K562 (cell line): ENCODE results near the gene PTPRG. TPM values are rescaled to one million over a fixed set of nuclear protein-coding genes. Genes with fewer than 3 reads are reported as not detected.

Experiments
- ATAC-seq: fragments of 200-7000 bp; cut with Tn5 transposase; 3 replicates; pipeline ENCODE4 v1.9.1; 2020; ENCODE audit warnings: moderate library complexity
- BruUV-seq: library from RNA; stranded (reverse); fragments of 400-500 nt; replicated peaks from 2 replicates; lab custom pipeline; 2021; lab: Mats Ljungman, UMichigan
- CTCF ChIA-PET: fragments of 300-600 bp; formaldehyde crosslinking; extraction: SDS; loops from one replicate; lab custom pipeline; 2021; ENCODE audit warnings: low intra/inter-chr PET ratio; lab: Yijun Ruan, JAX
- POLR2A ChIA-PET: fragments of 300-600, 350-650 bp; sonication (Branson Sonifier 250); formaldehyde crosslinking; extraction: SDS; loops from one replicate; lab custom pipeline; 2021; ENCODE audit warnings: antibody characterized with exemption, inconsistent platforms; lab: Yijun Ruan, JAX
- DNase-seq, 4 experiments: peaks; one replicate each; pipeline versions ENCODE4 v3.0.0 to v3.0.0-alpha.2; 2011 to 2018; ENCODE audit warnings: low spot score in 3 of 4, mixed read lengths in 3 of 4; ENCODE audit errors: extremely low read depth in 1 of 4
- FAIRE-seq: peaks from 2 replicates; lab custom pipeline; 2011; peaks lifted over from hg19 to GRCh38; lab: Jason Lieb, UNC
- H2AFZ ChIP-seq: 2 replicates; pipeline ENCODE4 v1.6.0; 2011; ENCODE audit warnings: low read depth, low read length, control low read depth, inconsistent platforms
- H3K27ac ChIP-seq: fragments of 200-600 bp; 3 replicates; pipeline ENCODE4 v1.8.0; 2011; ENCODE audit warnings: low read depth, mild to moderate bottlenecking, control low read depth, inconsistent platforms, low read length, moderate library complexity, mixed read lengths; ENCODE audit errors: extremely low read depth
- H3K27me3 ChIP-seq, 2 experiments: fragments of 300-600 bp in 1 of 2; 2 replicates in 1 of 2; 3 replicates in 1 of 2; pipeline versions ENCODE4 v1.6.0 to v1.8.0; 2011; ENCODE audit warnings: inconsistent platforms in 2 of 2, low read length in 2 of 2, mild to moderate bottlenecking in 1 of 2, mixed read lengths in 1 of 2, moderate library complexity in 1 of 2; ENCODE audit not compliant: control insufficient read depth in 2 of 2, insufficient read depth in 2 of 2
- H3K36me3 ChIP-seq: fragments of 300-600 bp; 3 replicates; pipeline ENCODE4 v1.8.0; 2011; ENCODE audit warnings: mild to moderate bottlenecking, low read length, inconsistent platforms; ENCODE audit not compliant: control insufficient read depth, insufficient read depth
- H3K4me1 ChIP-seq, 2 experiments: fragments of 200-600 bp in 1 of 2; replicated peaks in 1 of 2; 2 replicates in 1 of 2; 3 replicates in 1 of 2; pipeline versions ENCODE4 v1.5.1 to v1.8.0; 2011; ENCODE audit warnings: inconsistent platforms in 2 of 2, low read length in 2 of 2, mild to moderate bottlenecking in 1 of 2, mixed read lengths in 1 of 2, moderate library complexity in 1 of 2; ENCODE audit not compliant: control insufficient read depth in 2 of 2, insufficient read depth in 2 of 2
- H3K4me2 ChIP-seq: 2 replicates; pipeline ENCODE4 v1.6.1; 2011; ENCODE audit warnings: low read length, control low read depth, inconsistent platforms, mixed read lengths; ENCODE audit not compliant: insufficient read depth
- H3K4me3 ChIP-seq: fragments of 200-600 bp; sonication (generic), shearing (Covaris generic); 2 replicates; pipeline ENCODE4 v1.5.1; 2016; ENCODE audit warnings: control low read depth, inconsistent platforms
- H3K79me2 ChIP-seq: fragments of 200-600 bp; 3 replicates; pipeline ENCODE4 v1.8.0; 2011; ENCODE audit warnings: low read length, inconsistent platforms; ENCODE audit not compliant: control insufficient read depth, insufficient read depth
- H3K9ac ChIP-seq, 2 experiments: 2 replicates each; pipeline versions ENCODE4 v1.6.0 to v1.6.1; 2011; ENCODE audit warnings: low read depth in 2 of 2, low read length in 2 of 2, control low read depth in 1 of 2, inconsistent platforms in 1 of 2, mild to moderate bottlenecking in 1 of 2, mixed read lengths in 1 of 2; ENCODE audit not compliant: insufficient read depth in 1 of 2
- H3K9me1 ChIP-seq: one replicate; pipeline ENCODE4 v1.6.0; 2011; ENCODE audit warnings: inconsistent platforms, mild to moderate bottlenecking, low read length, moderate library complexity; ENCODE audit not compliant: control insufficient read depth, insufficient read depth
- H3K9me3 ChIP-seq: replicated peaks from 2 replicates; pipeline ENCODE4 v1.5.1; 2011; ENCODE audit warnings: low read depth, low read length, inconsistent platforms; ENCODE audit not compliant: control insufficient read depth, insufficient read depth
- H4K20me1 ChIP-seq: replicated peaks from 2 replicates; pipeline ENCODE4 v1.6.1; 2011; ENCODE audit warnings: low read length, inconsistent platforms, mixed read lengths; ENCODE audit not compliant: control insufficient read depth, insufficient read depth
- ARNT ChIP-seq, 2 experiments: fragments of 450-650 bp; IDR thresholded peaks; 2 replicates each; pipeline ENCODE4 v1.6.1; 2016; ENCODE audit warnings: mild to moderate bottlenecking in 1 of 2
- CREBBP ChIP-seq: IDR thresholded peaks from one replicate; pipeline ENCODE4 v1.6.1; 2012; ENCODE audit warnings: low read depth, mild to moderate bottlenecking, control low read depth, inconsistent platforms, low read length
- CSDE1 ChIP-seq, 2 experiments: fragments of 450-650 bp; IDR thresholded peaks; 2 replicates each; pipeline ENCODE4 v1.6.1; 2016; ENCODE audit warnings: mild to moderate bottlenecking in 1 of 2
- HINFP ChIP-seq: fragments of 450-650 bp; conservative IDR thresholded peaks from 2 replicates; pipeline ENCODE4 v1.6.1; 2016; ENCODE audit warnings: missing genetic modification characterization, low read depth, mild to moderate bottlenecking, control low read depth, missing compliant biosample characterization
- MYBL2 ChIP-seq, 2 experiments: fragments of 450-650 bp in 1 of 2; sonication (generic) in 1 of 2; formaldehyde crosslinking in 1 of 2; IDR thresholded peaks; 2 replicates each; pipeline versions ENCODE4 v1.6.1 to v1.8.1; 2017 to 2022; ENCODE audit warnings: borderline replicate concordance in 1 of 2, inconsistent platforms in 1 of 2, low read depth in 1 of 2, mild to moderate bottlenecking in 1 of 2, missing genetic modification reagents in 1 of 2, moderate library complexity in 1 of 2
- NBN ChIP-seq: fragments of 450-650 bp; IDR thresholded peaks from 2 replicates; pipeline ENCODE4 v1.6.1; 2016; ENCODE audit warnings: low read depth, mild to moderate bottlenecking
- PATZ1 ChIP-seq: fragments of 250-450 bp; sonication (Bioruptor Pico); IDR thresholded peaks from 2 replicates; pipeline ENCODE4 v1.5.0; 2020; ENCODE audit warnings: mild to moderate bottlenecking, borderline replicate concordance
- PHF8 ChIP-seq: fragments of 200-600 bp; sonication (generic); IDR thresholded peaks from 2 replicates; pipeline ENCODE4 v1.6.1; 2012; ENCODE audit warnings: mixed run types, mild to moderate bottlenecking, inconsistent platforms, low read length, moderate library complexity, borderline replicate concordance
- PTTG1 ChIP-seq: fragments of 450-650 bp; IDR thresholded peaks from 2 replicates; pipeline ENCODE4 v1.6.1; 2016; ENCODE audit warnings: low read depth, mild to moderate bottlenecking, missing genetic modification characterization, missing compliant biosample characterization
- RFX7 ChIP-seq: fragments of 250-450 bp; sonication (Bioruptor Pico); IDR thresholded peaks from 2 replicates; pipeline ENCODE4 v1.5.1; 2021; ENCODE audit warnings: mild to moderate bottlenecking
- SRSF3 ChIP-seq: fragments of 200-400 bp; formaldehyde crosslinking; IDR thresholded peaks from 2 replicates; pipeline ENCODE4 v1.6.1; 2016; ENCODE audit warnings: mild to moderate bottlenecking, low read length, moderate library complexity; ENCODE audit not compliant: insufficient read depth
- TAF1 ChIP-seq: IDR thresholded peaks from 2 replicates; pipeline ENCODE4 v1.6.1; 2011; ENCODE audit warnings: mild to moderate bottlenecking, low read length, moderate library complexity; ENCODE audit not compliant: insufficient read depth, control insufficient read depth, severe bottlenecking; ENCODE audit errors: extremely low read depth
- TAF7 ChIP-seq: fragments of 450-650 bp; IDR thresholded peaks from 2 replicates; pipeline ENCODE4 v1.6.1; 2016; ENCODE audit warnings: missing genetic modification characterization, missing compliant biosample characterization
- TGIF2 ChIP-seq: sonication (generic); formaldehyde crosslinking; IDR thresholded peaks from 2 replicates; pipeline ENCODE4 v1.8.1; 2022; ENCODE audit warnings: mild to moderate bottlenecking, missing genetic modification reagents, moderate library complexity
- ZKSCAN1 ChIP-seq: fragments of 150-350 bp; IDR thresholded peaks from 2 replicates; pipeline ENCODE4 v1.6.1; 2016; ENCODE audit warnings: low read depth, low read length
- ZNF511 ChIP-seq: sonication (generic); formaldehyde crosslinking; IDR thresholded peaks from 2 replicates; pipeline ENCODE4 v1.8.0; 2022; ENCODE audit warnings: mild to moderate bottlenecking, missing genetic modification reagents
- ZNF655 ChIP-seq: fragments of 250-450 bp; sonication (Bioruptor Pico); IDR thresholded peaks from 2 replicates; pipeline ENCODE4 v1.5.0; 2021
- WGBS: fragments of 100-300 bp; shearing (Covaris generic); methylation state at CpG from one replicate; pipeline ENCODE4 v1.1.6; 2016; ENCODE audit warnings: low coverage, mixed read lengths; ENCODE audit not compliant: insufficient coverage; ENCODE audit errors: missing lambda C conversion rate; 5-methylcytosine and 5-hydroxymethylcytosine counted together
- in situ Hi-C: fragments of 300-500 bp; cut with MboI; formaldehyde crosslinking; loops from 4 replicates; pipeline ENCODE4 v1.15.0; 2018; ENCODE audit warnings: inconsistent platforms, mixed read lengths
- intact Hi-C: fragments of 100-400 bp; cut with micrococcal nuclease; formaldehyde crosslinking; loops from 2 replicates; pipeline ENCODE4 v1.14.2; 2022
- polyA plus RNA-seq, 8 experiments: library from polyadenylated mRNA; depleted of rRNA in 4 of 8; stranded (reverse) in 5 of 8; unstranded in 3 of 8; fragments of >200 nt; fragmentation: Nextera tagmentation in 2 of 8; fragmentation: Illumina TruSeq in 1 of 8; extraction: Ambion mirVana in 2 of 8; extraction: Trizol in 1 of 8; gene quantifications; 2 replicates each; pipeline versions ENCODE4 v1.2.1 to v1.2.3, GENCODE V29; 2011 to 2014; ENCODE audit warnings: inconsistent platforms in 1 of 8, missing spikeins in 1 of 8
- total RNA-seq, 7 experiments: library from RNA; depleted of rRNA in 6 of 7; stranded (reverse); fragments of >200 nt in 6 of 7; fragmentation: Illumina TruSeq in 2 of 7; extraction: Trizol in 2 of 7; gene quantifications; 2 replicates each; pipeline versions ENCODE4 v1.2.1 to v1.2.3, GENCODE V29; 2011 to 2021; ENCODE audit warnings: low replicate concordance in 1 of 7

Gene PTPRG
- total and polyA plus RNA-seq, 9 of the 15 experiments (the other 6 are each of a cell fraction or from before 2014, with no cell fraction given) = 0.16 TPM; not detected in 8

GRCh38 chr3:61929617-61930016 lies 368.2 kb downstream of the PTPRG start:
- Histone ChIP-seq H3K9me3 (no peaks in the 10 kb centered on the region), H3K27ac (no peak overlapping the region), H3K27me3 (no peaks in the 10 kb centered on the region), H3K36me3 (no peaks in the 10 kb centered on the region), H3K9me1 (no peaks in the 10 kb centered on the region), H3K4me2 (no peak overlapping the region), H3K4me1 (no peaks in the 10 kb centered on the region), H2AFZ (no peak overlapping the region), H3K9ac (no peak overlapping the region), H3K79me2 (no peaks in the 10 kb centered on the region), H3K4me3 (no peak overlapping the region), H4K20me1 (no peaks in the 10 kb centered on the region)
- TF ChIP-seq ARNT (IDR thresholded peaks at IDR 0.05) (no peak), TAF7 (tag) (no peak), ZNF655 (CRISPR knock-in tag) (no peak), CSDE1 (IDR thresholded peaks at IDR 0.05) (no peak), PTTG1 (tag) (no peak), MYBL2 (IDR thresholded peaks at IDR 0.05; ENCODE audit: low read depth) (no peak), MYBL2 (CRISPR knock-in tag; IDR thresholded peaks at IDR 0.05; ENCODE audit: borderline replicate concordance) (no peak), CREBBP (no peak), PHF8 (no peak), TAF1 (no peak), ZKSCAN1 (no peak), PATZ1 (no peak), SRSF3 (no peak), TGIF2 (CRISPR knock-in tag) (no peak), ZNF511 (no peak), RFX7 (CRISPR knock-in tag) (no peak), NBN (no peak), HINFP (tag) (no peak)
- in situ Hi-C loops (no loop called here), intact Hi-C loops (no loop called here)
- CTCF ChIA-PET = no interaction called here
- FAIRE-seq (no peak), DNase-seq (no peak), ATAC-seq (no peak)
- 0% methylated on average over 8 of the region's 8 CpGs for WGBS
- POLR2A ChIA-PET = no interaction called here
- no TSS peak for BruUV-seq
